GM18907 (cell line): Measurements from ENCODE around the gene LPP.
"Not testable (repeated sequence)": the region's sequence is repeated elsewhere in the genome, so short reads cannot be mapped to it uniquely, and the experiment has no call there.

Source experiments
- ATAC-seq: cut with Tn5 transposase; IDR thresholded peaks from one replicate; pipeline ENCODE4 v1.9.1; 2021; ENCODE audit warnings: mild to moderate bottlenecking, moderate library complexity; ENCODE audit not compliant: unreplicated experiment

The LPP gene

GRCh38 chr3:188421836-188422540, 268.0 kb downstream of the LPP start:
- peak; percentile 100 for ATAC-seq

GRCh38 chr3:188427981-188428380, 274.0 kb downstream of the LPP start:
- ATAC-seq: not testable (repeated sequence)

- ATAC-seq: no peak
Measured at GRCh38 chr3:188431040-188431439, 277.1 kb downstream of the LPP start.

GRCh38 chr3:188431553-188431952, 277.6 kb downstream of the LPP start:
- ATAC-seq: no peak

GRCh38 chr3:188432802-188433520, 279.0 kb downstream of the LPP start:
- no peak for ATAC-seq

- ATAC-seq: no peak
Measured at GRCh38 chr3:188433521-188434150, 279.7 kb downstream of the LPP start.

GRCh38 chr3:188434594-188434993, 280.6 kb downstream of the LPP start:
- no peak for ATAC-seq

GRCh38 chr3:188435266-188435665, 281.3 kb downstream of the LPP start:
- no peak for ATAC-seq

- no peak for ATAC-seq
Measured at GRCh38 chr3:188437926-188438325, 284.0 kb downstream of the LPP start.

GRCh38 chr3:188439080-188439479, 285.1 kb downstream of the LPP start:
- peak; percentile 97 for ATAC-seq

- ATAC-seq: no peak
Measured at GRCh38 chr3:188440340-188440972, 286.5 kb downstream of the LPP start.

- ATAC-seq: no peak
Measured at GRCh38 chr3:188442430-188442829, 288.5 kb downstream of the LPP start.

GRCh38 chr3:188445175-188445574, 291.2 kb downstream of the LPP start:
- ATAC-seq: not testable (repeated sequence)

GRCh38 chr3:188446014-188446413, 292.1 kb downstream of the LPP start:
- ATAC-seq: peak; percentile 86

GRCh38 chr3:188446766-188447165, 292.8 kb downstream of the LPP start:
- peak; percentile 70 for ATAC-seq

- no peak for ATAC-seq
Measured at GRCh38 chr3:188448813-188449212, 294.9 kb downstream of the LPP start.

GRCh38 chr3:188449421-188449820, 295.5 kb downstream of the LPP start:
- ATAC-seq: no peak

GRCh38 chr3:188452158-188452772, 298.3 kb downstream of the LPP start:
- ATAC-seq: no peak

- ATAC-seq: no peak
Measured at GRCh38 chr3:188453431-188454384, 299.8 kb downstream of the LPP start.

GRCh38 chr3:188455748-188456147, 301.8 kb downstream of the LPP start:
- ATAC-seq: no peak
